Muscle layer of duodenum (tissue), 2 donors: ENCODE results near the gene NECTIN3.

Source experiments
- H3K27ac ChIP-seq: one replicate; pipeline ENCODE4 v1.7.0; 2013; ENCODE audit warnings: mild to moderate bottlenecking, low read length
- H3K27me3 ChIP-seq: one replicate; pipeline ENCODE4 v1.7.0; 2013; ENCODE audit warnings: low read depth, mild to moderate bottlenecking, control low read depth, low read length
- H3K36me3 ChIP-seq, 2 donors: one replicate each; pipeline ENCODE4 v1.7.0; 2013; ENCODE audit warnings: low read length in 2 of 2, control low read depth in 1 of 2, mild to moderate bottlenecking in 1 of 2; ENCODE audit not compliant: insufficient read depth in 2 of 2, control insufficient read depth in 1 of 2
- H3K4me1 ChIP-seq, 2 donors: one replicate each; pipeline ENCODE4 v1.7.0; 2013; ENCODE audit warnings: low read length in 2 of 2, mild to moderate bottlenecking in 2 of 2, control low read depth in 1 of 2, moderate library complexity in 1 of 2; ENCODE audit not compliant: insufficient read depth in 2 of 2, control insufficient read depth in 1 of 2
- H3K4me3 ChIP-seq, 2 donors: one replicate each; pipeline ENCODE4 v1.7.0; 2013; ENCODE audit warnings: low read length in 2 of 2, low read depth in 1 of 2, mild to moderate bottlenecking in 1 of 2
- H3K9me3 ChIP-seq, 2 donors: one replicate each; pipeline ENCODE4 v1.7.0; 2013; ENCODE audit warnings: low read length in 2 of 2, control low read depth in 1 of 2, mild to moderate bottlenecking in 1 of 2; ENCODE audit not compliant: control insufficient read depth in 1 of 2
- donor health status: healthy.

The NECTIN3 gene, protein sequence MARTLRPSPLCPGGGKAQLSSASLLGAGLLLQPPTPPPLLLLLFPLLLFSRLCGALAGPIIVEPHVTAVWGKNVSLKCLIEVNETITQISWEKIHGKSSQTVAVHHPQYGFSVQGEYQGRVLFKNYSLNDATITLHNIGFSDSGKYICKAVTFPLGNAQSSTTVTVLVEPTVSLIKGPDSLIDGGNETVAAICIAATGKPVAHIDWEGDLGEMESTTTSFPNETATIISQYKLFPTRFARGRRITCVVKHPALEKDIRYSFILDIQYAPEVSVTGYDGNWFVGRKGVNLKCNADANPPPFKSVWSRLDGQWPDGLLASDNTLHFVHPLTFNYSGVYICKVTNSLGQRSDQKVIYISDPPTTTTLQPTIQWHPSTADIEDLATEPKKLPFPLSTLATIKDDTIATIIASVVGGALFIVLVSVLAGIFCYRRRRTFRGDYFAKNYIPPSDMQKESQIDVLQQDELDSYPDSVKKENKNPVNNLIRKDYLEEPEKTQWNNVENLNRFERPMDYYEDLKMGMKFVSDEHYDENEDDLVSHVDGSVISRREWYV

DNA sequence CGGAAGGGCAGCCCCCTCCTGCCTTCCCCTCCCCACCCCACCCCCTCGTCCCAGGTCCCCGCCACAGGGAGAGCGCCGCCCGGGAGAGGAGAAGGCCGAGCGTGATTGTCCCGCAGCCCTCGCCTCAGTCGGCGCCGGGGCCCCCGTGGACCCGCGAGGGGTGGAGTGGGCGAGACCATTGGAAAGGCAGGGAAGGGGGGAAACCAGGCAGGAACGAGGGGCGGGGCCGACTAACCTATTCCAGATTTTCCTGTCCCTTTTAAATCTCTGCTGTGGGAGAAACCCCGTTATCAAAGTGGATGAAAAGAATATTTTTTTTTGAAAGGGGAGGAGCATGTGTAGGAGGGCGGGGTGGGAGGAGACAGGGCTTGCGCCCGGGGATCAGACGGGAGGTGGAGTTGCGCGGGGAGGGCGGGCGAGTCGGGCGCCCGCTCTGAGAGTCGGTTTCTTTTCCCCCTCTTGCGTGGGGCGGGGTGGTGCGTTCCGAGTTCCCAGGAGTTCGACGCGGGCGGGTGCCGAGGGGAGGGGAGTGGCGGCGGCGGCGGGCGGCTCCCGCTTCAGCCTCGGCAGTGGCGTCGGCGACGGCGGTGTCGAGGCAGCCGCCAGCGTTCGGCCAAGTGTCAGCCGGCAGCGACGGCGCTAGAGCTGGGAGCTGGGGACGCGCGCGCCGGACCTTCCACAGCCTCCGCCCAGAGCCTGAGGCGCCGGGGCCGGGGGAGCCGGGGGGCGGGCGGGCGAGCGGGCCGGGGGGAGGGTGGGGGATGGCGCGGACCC, at the start of gene NECTIN3:
NECTIN3 (plus strand) TSS at position 560 of the 774 bp plus-strand sequence; CDS start at position 762, 202 bp downstream.
- Histone ChIP-seq H3K27ac (peak within 1 kb of the TSS; percentile 86), H3K4me1 (peaks cover 0 to 17% of the 10 kb centered on the region in 2 donors), H3K27me3 (no peaks in the 10 kb centered on the region), H3K36me3 (no peaks in the 10 kb centered on the region), H3K4me3 (peak within 1 kb of the TSS; percentile 85 to 91), H3K9me3 (no peaks in the 10 kb centered on the region)

DNA sequence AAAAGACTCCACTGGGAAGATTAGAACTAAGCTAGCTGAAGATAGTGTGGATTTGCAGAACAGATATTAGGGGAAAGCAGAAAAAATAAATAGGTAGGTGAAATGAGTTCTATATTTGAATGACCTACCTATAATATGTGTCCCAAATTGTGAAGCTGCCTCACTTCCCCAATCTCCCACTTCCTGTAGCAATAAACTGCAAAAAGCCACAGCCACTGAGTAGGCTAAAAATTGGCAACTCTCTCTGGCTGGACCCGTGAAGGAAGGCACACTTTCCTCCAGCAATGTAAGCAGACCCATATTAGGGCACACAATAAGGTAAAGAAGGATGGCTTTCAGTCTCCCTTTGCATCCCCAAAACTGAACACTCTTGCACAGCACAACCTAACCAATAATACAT, 43.7 kb upstream of the NECTIN3 start:
- Histone ChIP-seq H3K4me1 (no peaks in the 10 kb centered on the region), H3K9me3 (no peaks in the 10 kb centered on the region), H3K27ac (no peak overlapping the region), H3K27me3 (no peaks in the 10 kb centered on the region), H3K36me3 (no peaks in the 10 kb centered on the region), H3K4me3 (no peak overlapping the region)

DNA sequence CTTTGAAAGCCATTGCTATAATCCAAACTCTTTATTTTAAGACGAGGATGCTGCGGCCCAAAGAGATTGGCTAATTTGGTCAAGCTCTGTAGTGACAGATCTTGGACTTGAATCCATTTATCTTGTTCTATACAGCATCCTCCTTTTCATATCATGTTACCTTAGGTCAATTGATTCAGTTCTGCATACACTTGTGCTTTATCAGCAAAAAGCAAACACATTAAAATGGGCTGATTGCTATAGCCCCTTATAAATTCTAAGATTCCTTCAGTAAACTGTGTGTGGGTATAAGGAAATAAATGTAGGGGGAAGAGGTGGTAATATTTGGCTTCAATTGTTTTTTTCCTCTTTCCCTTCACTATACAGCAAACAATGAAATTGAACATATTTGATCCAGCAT, 40.1 kb upstream of the NECTIN3 start:
- no peak overlapping the region for H3K4me3 ChIP-seq
- no peaks in the 10 kb centered on the region for H3K4me1 ChIP-seq
- H3K36me3 ChIP-seq: no peaks in the 10 kb centered on the region
- H3K27me3 ChIP-seq: no peaks in the 10 kb centered on the region
- H3K27ac ChIP-seq: no peak overlapping the region
- peaks cover 0 to 10% of the 10 kb centered on the region in 2 donors for H3K9me3 ChIP-seq

DNA sequence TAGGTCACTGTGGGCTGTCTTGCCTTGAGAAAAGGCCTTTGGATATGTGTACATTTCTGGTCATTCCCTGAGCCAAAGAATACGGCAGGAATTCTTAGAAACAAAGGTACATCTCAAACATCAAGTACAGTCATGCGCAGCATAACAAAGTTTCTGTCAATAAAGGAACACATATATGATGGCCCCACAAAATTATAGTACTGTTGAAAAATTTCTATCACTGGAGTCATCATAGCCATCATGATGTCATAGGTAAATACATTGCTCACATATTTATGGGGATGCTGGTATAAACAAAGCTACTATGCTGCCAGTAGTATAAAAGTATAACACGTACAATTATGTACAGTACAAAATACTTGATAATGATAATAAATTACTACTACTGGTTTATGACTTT, 38.9 kb upstream of the NECTIN3 start:
- Histone ChIP-seq H3K9me3 (peaks cover 0 to 11% of the 10 kb centered on the region in 2 donors), H3K27me3 (no peaks in the 10 kb centered on the region), H3K27ac (no peak overlapping the region), H3K4me3 (no peak overlapping the region), H3K4me1 (no peaks in the 10 kb centered on the region), H3K36me3 (no peaks in the 10 kb centered on the region)

DNA sequence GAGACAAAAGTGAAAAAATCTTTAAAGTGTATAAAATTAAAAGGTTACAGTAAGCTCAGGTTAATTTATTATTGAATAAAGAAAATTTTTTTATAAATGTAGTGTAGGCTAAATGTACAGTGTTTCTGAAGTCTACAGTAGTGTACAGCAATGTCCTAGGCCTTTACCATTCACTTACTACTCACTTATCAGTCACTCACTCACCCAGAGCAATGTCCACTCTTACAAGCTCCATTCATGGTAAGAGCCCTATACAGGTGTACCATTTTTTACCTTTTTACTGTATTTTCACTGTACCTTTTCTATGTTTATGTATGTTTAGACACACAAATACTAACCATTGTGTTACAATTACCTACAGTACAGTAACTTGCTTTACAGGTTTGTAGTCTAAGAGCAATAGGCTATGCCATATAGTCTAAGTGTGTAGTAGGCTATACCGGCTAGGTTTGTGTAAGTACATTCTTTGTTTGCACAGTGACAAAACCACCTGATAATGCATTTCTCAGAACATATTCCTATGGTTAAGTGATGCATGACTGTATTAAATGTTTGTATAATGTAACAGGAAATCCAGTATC, 38.1 kb upstream of the NECTIN3 start:
- Histone ChIP-seq H3K9me3 (peaks cover 0 to 11% of the 10 kb centered on the region in 2 donors), H3K4me1 (no peaks in the 10 kb centered on the region), H3K27me3 (no peaks in the 10 kb centered on the region), H3K4me3 (no peak overlapping the region), H3K36me3 (no peaks in the 10 kb centered on the region), H3K27ac (no peak overlapping the region)

DNA sequence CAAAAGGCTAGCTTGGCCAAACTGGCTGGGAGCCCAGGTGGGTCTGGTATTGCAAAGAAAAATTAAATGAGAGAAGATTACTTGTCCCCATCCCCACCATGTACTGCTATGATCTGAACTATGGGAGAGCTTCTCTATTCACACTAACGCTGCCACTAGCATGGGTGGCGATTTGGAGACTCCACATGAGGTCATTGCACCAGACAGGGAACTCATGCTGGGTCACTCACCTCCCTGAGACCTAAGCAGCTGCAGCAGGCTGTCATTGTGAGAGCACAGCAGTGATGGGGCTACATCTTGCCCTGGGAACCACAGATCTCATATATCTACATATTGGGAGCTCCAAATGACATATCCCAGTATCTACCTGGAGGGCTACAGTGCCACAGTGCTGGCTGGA, 36.3 kb upstream of the NECTIN3 start:
- H3K4me3 ChIP-seq: no peak overlapping the region
- no peaks in the 10 kb centered on the region for H3K27me3 ChIP-seq
- no peaks in the 10 kb centered on the region for H3K36me3 ChIP-seq
- no peaks in the 10 kb centered on the region for H3K4me1 ChIP-seq
- H3K27ac ChIP-seq: no peak overlapping the region
- H3K9me3 ChIP-seq: peaks cover 0 to 13% of the 10 kb centered on the region in 2 donors

DNA sequence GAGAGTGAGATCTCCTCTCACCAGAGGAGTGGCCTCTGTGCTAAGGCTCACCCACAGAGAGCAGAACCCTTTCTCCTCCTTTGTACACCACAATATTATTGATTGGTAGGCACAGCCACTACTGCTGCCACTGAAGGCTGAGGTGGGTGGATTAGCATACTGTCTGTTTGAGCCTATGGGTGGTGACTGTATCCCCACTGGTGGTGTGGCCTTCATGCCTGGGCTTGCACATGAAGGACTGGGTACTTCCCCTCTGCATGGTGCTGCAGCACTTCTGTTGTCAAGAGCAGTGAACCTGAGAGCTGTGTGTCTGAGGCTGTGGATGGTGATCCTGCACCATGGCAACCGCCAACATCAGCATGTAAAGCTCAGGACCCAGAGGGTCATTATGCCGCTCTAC, 35.7 kb upstream of the NECTIN3 start:
- no peaks in the 10 kb centered on the region for H3K27me3 ChIP-seq
- no peaks in the 10 kb centered on the region for H3K36me3 ChIP-seq
- no peak overlapping the region for H3K4me3 ChIP-seq
- no peak overlapping the region for H3K27ac ChIP-seq
- no peaks in the 10 kb centered on the region for H3K4me1 ChIP-seq
- H3K9me3 ChIP-seq: peaks cover 0 to 13% of the 10 kb centered on the region in 2 donors

DNA sequence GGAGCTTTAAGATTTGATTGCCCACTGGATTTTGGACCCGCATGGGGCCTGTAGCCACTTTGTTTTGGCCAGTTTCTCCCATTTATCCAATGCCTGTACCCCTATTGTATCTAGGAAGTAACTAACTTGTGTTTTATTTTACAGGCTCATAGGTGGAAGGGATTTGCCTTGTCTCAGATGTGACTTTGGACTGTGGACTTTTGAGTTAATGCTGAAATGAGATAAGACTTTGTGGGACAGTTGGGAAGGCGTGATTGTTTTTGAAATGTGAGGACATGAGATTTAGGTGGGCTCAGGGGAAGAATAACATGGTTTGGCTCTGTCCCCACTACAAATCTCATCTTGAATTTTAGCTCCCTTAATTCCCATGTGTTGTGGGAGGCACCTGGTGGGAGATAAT, 30.7 kb upstream of the NECTIN3 start:
- H3K4me3 ChIP-seq: no peak overlapping the region
- H3K9me3 ChIP-seq: peaks cover 0 to 9% of the 10 kb centered on the region in 2 donors
- H3K4me1 ChIP-seq: no peaks in the 10 kb centered on the region
- no peak overlapping the region for H3K27ac ChIP-seq
- H3K27me3 ChIP-seq: no peaks in the 10 kb centered on the region
- no peaks in the 10 kb centered on the region for H3K36me3 ChIP-seq

DNA sequence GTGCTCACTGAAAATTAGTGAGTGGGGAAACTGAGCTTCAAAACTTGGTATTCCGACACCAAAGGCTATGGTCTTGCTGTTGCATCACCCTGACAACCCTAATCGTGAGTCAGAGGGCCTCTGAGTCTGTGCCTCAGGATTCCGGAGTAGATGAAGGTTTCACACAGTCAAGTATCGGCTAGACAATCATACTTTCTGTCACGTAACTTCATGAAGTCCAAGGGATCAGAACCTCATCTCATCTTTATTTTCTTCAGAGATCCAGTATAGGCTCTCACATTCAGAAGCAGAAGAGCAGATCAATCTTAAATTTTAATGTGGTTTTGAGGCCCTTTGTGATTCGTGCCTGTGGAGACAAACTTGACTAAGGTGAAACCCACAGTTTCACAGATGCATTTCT, 26.1 kb upstream of the NECTIN3 start:
- no peak overlapping the region for H3K4me3 ChIP-seq
- H3K4me1 ChIP-seq: no peaks in the 10 kb centered on the region
- no peaks in the 10 kb centered on the region for H3K36me3 ChIP-seq
- no peaks in the 10 kb centered on the region for H3K9me3 ChIP-seq
- no peaks in the 10 kb centered on the region for H3K27me3 ChIP-seq
- H3K27ac ChIP-seq: no peak overlapping the region

DNA sequence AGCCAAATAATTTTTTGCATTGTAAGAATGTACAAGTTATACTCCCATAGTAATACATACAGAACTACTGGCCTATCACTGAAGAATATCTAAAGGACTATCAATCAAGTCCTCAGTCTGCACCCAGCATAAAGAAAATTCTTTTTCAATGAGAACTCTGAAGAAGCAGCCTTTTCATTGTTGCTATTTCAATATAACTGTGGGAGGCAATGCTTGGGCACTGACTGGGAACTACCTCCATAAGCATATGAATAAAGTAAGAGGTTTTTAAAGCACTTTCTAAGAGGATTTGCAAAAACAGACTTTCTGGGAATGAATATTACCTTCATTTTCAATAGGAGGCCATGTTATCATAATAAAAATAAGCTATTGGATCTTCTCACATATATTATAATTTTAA, 24.6 kb upstream of the NECTIN3 start:
- Histone ChIP-seq H3K4me3 (no peak overlapping the region), H3K4me1 (no peaks in the 10 kb centered on the region), H3K36me3 (no peaks in the 10 kb centered on the region), H3K27ac (no peak overlapping the region), H3K9me3 (no peaks in the 10 kb centered on the region), H3K27me3 (no peaks in the 10 kb centered on the region)

DNA sequence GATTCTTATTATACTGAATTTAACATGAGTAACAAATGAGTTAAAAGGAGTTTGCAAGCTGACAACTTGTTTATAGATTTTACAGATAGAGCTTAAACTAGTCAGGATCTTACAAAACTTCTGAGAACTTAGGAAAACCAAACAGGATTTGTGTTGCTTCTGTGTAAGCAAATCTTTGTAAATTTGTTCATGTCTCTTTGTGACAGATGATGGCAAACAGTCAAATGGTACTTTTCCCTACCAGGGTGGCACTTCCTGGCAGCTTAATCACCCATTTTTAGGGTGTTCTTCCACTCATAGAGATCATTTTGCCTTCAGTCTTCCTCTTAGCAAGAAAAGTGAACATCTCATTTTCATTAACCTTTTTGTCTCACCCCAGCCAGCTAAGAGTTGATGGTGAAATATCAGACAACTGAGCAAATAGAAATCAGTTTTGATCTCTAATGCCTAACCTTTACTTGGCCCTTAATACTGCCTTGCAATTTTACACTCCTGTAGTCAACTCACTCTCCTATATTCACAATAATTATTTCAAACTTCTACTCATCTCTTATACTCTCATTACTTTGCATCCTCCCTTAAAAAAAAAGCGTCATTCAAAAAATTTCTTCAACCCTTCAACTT, 23.7 kb upstream of the NECTIN3 start:
- H3K9me3 ChIP-seq: no peaks in the 10 kb centered on the region
- H3K4me1 ChIP-seq: no peaks in the 10 kb centered on the region
- no peaks in the 10 kb centered on the region for H3K36me3 ChIP-seq
- H3K27me3 ChIP-seq: no peaks in the 10 kb centered on the region
- no peak overlapping the region for H3K27ac ChIP-seq
- no peak overlapping the region for H3K4me3 ChIP-seq
